ENCODE measurements around the gene MX2.

Gene MX2

GRCh38 chr21:41365377-41366107 lies 3.7 kb downstream of the MX2 start:
- no peak for DNase-seq (ENCODE audit: low read depth)

GRCh38 chr21:41366522-41367151 lies 4.8 kb downstream of the MX2 start:
- peak; percentile 24 for DNase-seq (ENCODE audit: low read depth)

- DNase-seq (ENCODE audit: low read depth), result no peak
Observed at GRCh38 chr21:41367301-41367944, 5.6 kb downstream of the MX2 start.

- DNase-seq (ENCODE audit: low read depth), result no peak
Observed at GRCh38 chr21:41367945-41368734, 6.3 kb downstream of the MX2 start.

- no peak for DNase-seq (ENCODE audit: low read depth)
Observed at GRCh38 chr21:41368735-41369104, 6.9 kb downstream of the MX2 start.

- no peak for DNase-seq (ENCODE audit: low read depth)
Observed at GRCh38 chr21:41369105-41369919, 7.5 kb downstream of the MX2 start.

- DNase-seq (ENCODE audit: low read depth), result no peak
Observed at GRCh38 chr21:41369920-41370839, 8.4 kb downstream of the MX2 start.

- no peak for DNase-seq (ENCODE audit: low read depth)
Observed at GRCh38 chr21:41370840-41371684, 9.2 kb downstream of the MX2 start.

GRCh38 chr21:41371685-41372030 lies 9.8 kb downstream of the MX2 start:
- DNase-seq (ENCODE audit: low read depth), result no peak

- no peak for DNase-seq (ENCODE audit: low read depth)
Observed at GRCh38 chr21:41373253-41373652, 11.4 kb downstream of the MX2 start.

- no peak for DNase-seq (ENCODE audit: low read depth)
Observed at GRCh38 chr21:41373763-41374162, 11.9 kb downstream of the MX2 start.

GRCh38 chr21:41374177-41374712 lies 12.4 kb downstream of the MX2 start:
- DNase-seq (ENCODE audit: low read depth), result no peak

- no peak for DNase-seq (ENCODE audit: low read depth)
Observed at GRCh38 chr21:41374867-41375533, 13.2 kb downstream of the MX2 start.

- no peak for DNase-seq (ENCODE audit: low read depth)
Observed at GRCh38 chr21:41375875-41376274, 14.0 kb downstream of the MX2 start.

- no peak for DNase-seq (ENCODE audit: low read depth)
Observed at GRCh38 chr21:41377715-41378114, 15.9 kb downstream of the MX2 start.

GRCh38 chr21:41378849-41379248 lies 17.0 kb downstream of the MX2 start:
- DNase-seq (ENCODE audit: low read depth), result no peak

GRCh38 chr21:41379901-41380300 lies 18.1 kb downstream of the MX2 start:
- DNase-seq (ENCODE audit: low read depth), result no peak

GRCh38 chr21:41381731-41382130 lies 19.9 kb downstream of the MX2 start:
- no peak for DNase-seq (ENCODE audit: low read depth)

Data from fibroblast of gingiva (primary cell).